ENCODE results near the gene ROGDI. TPM values are rescaled to one million over a fixed set of nuclear protein-coding genes. Genes with fewer than 3 reads are reported as not detected.

The ROGDI gene
- total and polyA plus RNA-seq, 2 of the 13 experiments (the other 11 are each of a cell fraction or from before 2014, with no cell fraction given): 19.2 to 42.1 TPM

DNA sequence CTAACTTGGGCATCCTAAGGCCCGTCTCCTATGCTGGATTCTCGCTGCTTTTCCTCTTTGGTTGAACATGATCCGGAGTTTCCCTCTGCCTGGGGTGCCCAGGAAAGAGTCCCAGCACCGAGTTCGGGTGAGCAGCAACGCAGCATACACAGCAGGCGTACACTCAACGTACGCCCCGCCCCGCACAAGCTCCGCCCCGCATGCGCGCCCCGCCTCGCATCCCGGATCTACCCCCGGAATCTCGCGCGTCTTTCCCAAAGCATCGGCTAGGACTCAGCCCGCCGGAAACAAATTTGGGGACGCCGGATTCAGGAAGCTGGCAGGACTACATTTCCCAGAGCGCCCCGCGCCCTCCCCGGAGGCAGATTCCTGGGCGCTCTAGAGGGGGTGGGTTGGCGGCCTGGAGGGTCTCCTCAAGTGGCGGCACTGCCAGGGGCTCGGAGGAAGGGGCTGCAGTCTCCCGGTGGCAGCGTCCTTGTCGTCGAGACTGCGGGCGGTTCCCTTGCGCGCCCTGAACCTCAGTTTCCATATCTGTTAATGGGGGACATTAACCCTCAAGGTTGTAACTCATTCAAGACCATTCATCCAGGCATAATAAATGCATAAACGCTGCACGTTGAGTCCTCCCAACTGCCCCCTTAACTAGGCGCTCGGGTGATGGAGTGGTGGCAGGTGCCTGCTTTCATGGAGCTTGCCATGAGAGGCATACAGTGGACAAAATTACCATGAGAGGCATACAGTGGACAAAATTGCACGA, 33.7 kb downstream of the ROGDI start (continued):
- TF ChIP-seq ARNT (IDR thresholded peaks at IDR 0.05) (no peak), HNRNPH1 (optimal IDR thresholded peaks at IDR 0.05; ENCODE audit: low read depth, low read length) (no peak), CBFB (CRISPR knock-in tag; IDR thresholded peaks at IDR 0.05) (0 out of 2 replicates have a peak, but pooled peaks have one; percentile 11), STAG1 (CRISPR knock-in tag; IDR thresholded peaks at IDR 0.05) (0 out of 2 replicates have a peak, but pooled peaks have one; percentile 14), ZNF367 (CRISPR knock-in tag; IDR thresholded peaks at IDR 0.05; ENCODE audit: borderline replicate concordance) (no peak), KLF15 (CRISPR knock-in tag; IDR thresholded peaks at IDR 0.05; ENCODE audit: borderline replicate concordance) (no peak), NR2F1 (CRISPR knock-in tag; IDR thresholded peaks at IDR 0.05) (no peak), ZNF530 (CRISPR knock-in tag; IDR thresholded peaks at IDR 0.05; ENCODE audit: low read depth) (no peak), LCORL (IDR thresholded peaks at IDR 0.05) (peak; percentile 64; the same call in 1 of the 2 replicates), LCORL (CRISPR knock-in tag; IDR thresholded peaks at IDR 0.05) (peak; percentile 91), ZNF326 (CRISPR knock-in tag; IDR thresholded peaks at IDR 0.05; ENCODE audit: borderline replicate concordance) (no peak)
- TF ChIP-seq, protein P1, sequence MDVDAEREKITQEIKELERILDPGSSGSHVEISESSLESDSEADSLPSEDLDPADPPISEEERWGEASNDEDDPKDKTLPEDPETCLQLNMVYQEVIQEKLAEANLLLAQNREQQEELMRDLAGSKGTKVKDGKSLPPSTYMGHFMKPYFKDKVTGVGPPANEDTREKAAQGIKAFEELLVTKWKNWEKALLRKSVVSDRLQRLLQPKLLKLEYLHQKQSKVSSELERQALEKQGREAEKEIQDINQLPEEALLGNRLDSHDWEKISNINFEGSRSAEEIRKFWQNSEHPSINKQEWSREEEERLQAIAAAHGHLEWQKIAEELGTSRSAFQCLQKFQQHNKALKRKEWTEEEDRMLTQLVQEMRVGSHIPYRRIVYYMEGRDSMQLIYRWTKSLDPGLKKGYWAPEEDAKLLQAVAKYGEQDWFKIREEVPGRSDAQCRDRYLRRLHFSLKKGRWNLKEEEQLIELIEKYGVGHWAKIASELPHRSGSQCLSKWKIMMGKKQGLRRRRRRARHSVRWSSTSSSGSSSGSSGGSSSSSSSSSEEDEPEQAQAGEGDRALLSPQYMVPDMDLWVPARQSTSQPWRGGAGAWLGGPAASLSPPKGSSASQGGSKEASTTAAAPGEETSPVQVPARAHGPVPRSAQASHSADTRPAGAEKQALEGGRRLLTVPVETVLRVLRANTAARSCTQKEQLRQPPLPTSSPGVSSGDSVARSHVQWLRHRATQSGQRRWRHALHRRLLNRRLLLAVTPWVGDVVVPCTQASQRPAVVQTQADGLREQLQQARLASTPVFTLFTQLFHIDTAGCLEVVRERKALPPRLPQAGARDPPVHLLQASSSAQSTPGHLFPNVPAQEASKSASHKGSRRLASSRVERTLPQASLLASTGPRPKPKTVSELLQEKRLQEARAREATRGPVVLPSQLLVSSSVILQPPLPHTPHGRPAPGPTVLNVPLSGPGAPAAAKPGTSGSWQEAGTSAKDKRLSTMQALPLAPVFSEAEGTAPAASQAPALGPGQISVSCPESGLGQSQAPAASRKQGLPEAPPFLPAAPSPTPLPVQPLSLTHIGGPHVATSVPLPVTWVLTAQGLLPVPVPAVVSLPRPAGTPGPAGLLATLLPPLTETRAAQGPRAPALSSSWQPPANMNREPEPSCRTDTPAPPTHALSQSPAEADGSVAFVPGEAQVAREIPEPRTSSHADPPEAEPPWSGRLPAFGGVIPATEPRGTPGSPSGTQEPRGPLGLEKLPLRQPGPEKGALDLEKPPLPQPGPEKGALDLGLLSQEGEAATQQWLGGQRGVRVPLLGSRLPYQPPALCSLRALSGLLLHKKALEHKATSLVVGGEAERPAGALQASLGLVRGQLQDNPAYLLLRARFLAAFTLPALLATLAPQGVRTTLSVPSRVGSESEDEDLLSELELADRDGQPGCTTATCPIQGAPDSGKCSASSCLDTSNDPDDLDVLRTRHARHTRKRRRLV (CRISPR knock-in tag; IDR thresholded peaks at IDR 0.05): peak; percentile 82; the same call in 1 of the 2 replicates
- TF ChIP-seq, protein P2, sequence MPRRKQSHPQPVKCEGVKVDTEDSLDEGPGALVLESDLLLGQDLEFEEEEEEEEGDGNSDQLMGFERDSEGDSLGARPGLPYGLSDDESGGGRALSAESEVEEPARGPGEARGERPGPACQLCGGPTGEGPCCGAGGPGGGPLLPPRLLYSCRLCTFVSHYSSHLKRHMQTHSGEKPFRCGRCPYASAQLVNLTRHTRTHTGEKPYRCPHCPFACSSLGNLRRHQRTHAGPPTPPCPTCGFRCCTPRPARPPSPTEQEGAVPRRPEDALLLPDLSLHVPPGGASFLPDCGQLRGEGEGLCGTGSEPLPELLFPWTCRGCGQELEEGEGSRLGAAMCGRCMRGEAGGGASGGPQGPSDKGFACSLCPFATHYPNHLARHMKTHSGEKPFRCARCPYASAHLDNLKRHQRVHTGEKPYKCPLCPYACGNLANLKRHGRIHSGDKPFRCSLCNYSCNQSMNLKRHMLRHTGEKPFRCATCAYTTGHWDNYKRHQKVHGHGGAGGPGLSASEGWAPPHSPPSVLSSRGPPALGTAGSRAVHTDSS (CRISPR knock-in tag; conservative IDR thresholded peaks at IDR 0.05): no peak
- TF ChIP-seq, protein P3, sequence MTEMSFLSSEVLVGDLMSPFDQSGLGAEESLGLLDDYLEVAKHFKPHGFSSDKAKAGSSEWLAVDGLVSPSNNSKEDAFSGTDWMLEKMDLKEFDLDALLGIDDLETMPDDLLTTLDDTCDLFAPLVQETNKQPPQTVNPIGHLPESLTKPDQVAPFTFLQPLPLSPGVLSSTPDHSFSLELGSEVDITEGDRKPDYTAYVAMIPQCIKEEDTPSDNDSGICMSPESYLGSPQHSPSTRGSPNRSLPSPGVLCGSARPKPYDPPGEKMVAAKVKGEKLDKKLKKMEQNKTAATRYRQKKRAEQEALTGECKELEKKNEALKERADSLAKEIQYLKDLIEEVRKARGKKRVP (CRISPR knock-in tag; IDR thresholded peaks at IDR 0.05): peak in 1 of 2 experiments; percentile 18; a peak in 1 of 4 replicates
- TF ChIP-seq, protein P4, sequence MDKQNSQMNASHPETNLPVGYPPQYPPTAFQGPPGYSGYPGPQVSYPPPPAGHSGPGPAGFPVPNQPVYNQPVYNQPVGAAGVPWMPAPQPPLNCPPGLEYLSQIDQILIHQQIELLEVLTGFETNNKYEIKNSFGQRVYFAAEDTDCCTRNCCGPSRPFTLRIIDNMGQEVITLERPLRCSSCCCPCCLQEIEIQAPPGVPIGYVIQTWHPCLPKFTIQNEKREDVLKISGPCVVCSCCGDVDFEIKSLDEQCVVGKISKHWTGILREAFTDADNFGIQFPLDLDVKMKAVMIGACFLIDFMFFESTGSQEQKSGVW (CRISPR knock-in tag; IDR thresholded peaks at IDR 0.05; ENCODE audit: borderline replicate concordance): no peak
- TF ChIP-seq, protein P5, sequence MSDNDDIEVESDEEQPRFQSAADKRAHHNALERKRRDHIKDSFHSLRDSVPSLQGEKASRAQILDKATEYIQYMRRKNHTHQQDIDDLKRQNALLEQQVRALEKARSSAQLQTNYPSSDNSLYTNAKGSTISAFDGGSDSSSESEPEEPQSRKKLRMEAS (IDR thresholded peaks at IDR 0.05): peak; percentile 13; the same call in 1 of the 2 replicates
- TF ChIP-seq, protein P6, sequence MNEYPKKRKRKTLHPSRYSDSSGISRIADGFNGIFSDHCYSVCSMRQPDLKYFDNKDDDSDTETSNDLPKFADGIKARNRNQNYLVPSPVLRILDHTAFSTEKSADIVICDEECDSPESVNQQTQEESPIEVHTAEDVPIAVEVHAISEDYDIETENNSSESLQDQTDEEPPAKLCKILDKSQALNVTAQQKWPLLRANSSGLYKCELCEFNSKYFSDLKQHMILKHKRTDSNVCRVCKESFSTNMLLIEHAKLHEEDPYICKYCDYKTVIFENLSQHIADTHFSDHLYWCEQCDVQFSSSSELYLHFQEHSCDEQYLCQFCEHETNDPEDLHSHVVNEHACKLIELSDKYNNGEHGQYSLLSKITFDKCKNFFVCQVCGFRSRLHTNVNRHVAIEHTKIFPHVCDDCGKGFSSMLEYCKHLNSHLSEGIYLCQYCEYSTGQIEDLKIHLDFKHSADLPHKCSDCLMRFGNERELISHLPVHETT (CRISPR knock-in tag; conservative IDR thresholded peaks at IDR 0.05): no peak; the same call in 1 of the 2 replicates
